ENCODE measurements around the gene KCNJ9. TPM values are rescaled to one million over a fixed set of nuclear protein-coding genes. Genes with fewer than 3 reads are reported as not detected.

Gene KCNJ9
- total RNA-seq, 1 experiment from 2014 or later = 0.09 TPM

- no peak overlapping the region for H2BK12ac ChIP-seq (ENCODE audit: insufficient read length, low read depth, low read length)
- H3K79me1 ChIP-seq (ENCODE audit: insufficient read depth, low read depth, low read length, poor library complexity, severe bottlenecking) = no peaks in the 10 kb centered on the region
- no peak overlapping the region for H2BK20ac ChIP-seq (ENCODE audit: low read depth, low read length, poor library complexity, severe bottlenecking)
- DNase-seq = no peak
- H3K4me2 ChIP-seq (ENCODE audit: insufficient read depth, insufficient read length, low read length) = no peak overlapping the region
- H2AK5ac ChIP-seq (ENCODE audit: insufficient read length, low read length) = no peak overlapping the region
- H3K27me3 ChIP-seq (ENCODE audit: insufficient read depth, low read length) = peaks cover 7% of the 10 kb centered on the region; the same call in 1 of the 2 replicates
- Mint-ChIP-seq H3K36me3 (ENCODE audit: insufficient read depth in 1 of 3, low read depth in 3 of 3) (no peaks in the 10 kb centered on the region), H3K4me1 (peaks cover under 1 to 4% of the 10 kb centered on the region in 2 experiments; a peak in 3 of 4 replicates), H3K4me3 (no peak overlapping the region), H3K27me3 (ENCODE audit: low read depth) (peaks cover 84% of the 10 kb centered on the region), H3K9me3 (no peaks in the 10 kb centered on the region), H3K27ac (no peak overlapping the region; a peak in 1 of 7 replicates)
- H3K9me3 ChIP-seq (ENCODE audit: control insufficient read depth, low read depth, low read length) = no peaks in the 10 kb centered on the region
- no peaks in the 10 kb centered on the region for H3K79me2 ChIP-seq (ENCODE audit: insufficient read depth, low read length)
- no peaks in the 10 kb centered on the region for H4K20me1 ChIP-seq (ENCODE audit: control insufficient read depth, insufficient read depth, insufficient read length)
- no peak overlapping the region for H2BK5ac ChIP-seq (ENCODE audit: insufficient read length, low read length)
- no peak overlapping the region for H4K8ac ChIP-seq (replicated peaks; ENCODE audit: insufficient read length, low read depth, low read length)
- H3K23me2 ChIP-seq (ENCODE audit: insufficient read length, low read depth, low read length, poor library complexity, severe bottlenecking) = peaks cover 1% of the 10 kb centered on the region
- H2BK120ac ChIP-seq (ENCODE audit: low read depth, low read length, poor library complexity, severe bottlenecking) = no peak overlapping the region
- H2AFZ ChIP-seq (ENCODE audit: low read length) = no peak overlapping the region
- no peak overlapping the region for H3T11ph ChIP-seq (ENCODE audit: low read length)
- H3K23ac ChIP-seq (ENCODE audit: insufficient read length, low read depth, low read length) = no peak overlapping the region
- no peak overlapping the region for H3K9ac ChIP-seq (ENCODE audit: extremely low read depth, insufficient read length, low read length)
- H3K27ac ChIP-seq (ENCODE audit: insufficient read length, low read depth, low read length) = no peak overlapping the region
- no peak overlapping the region for H3K14ac ChIP-seq (ENCODE audit: insufficient read depth, low read length)
- no peak overlapping the region for H3K4ac ChIP-seq (ENCODE audit: low read depth, low read length)
- no peak for TF ChIP-seq CTCF (conservative IDR thresholded peaks at IDR 0.05)
- H3K4me1 ChIP-seq (ENCODE audit: insufficient read depth, low read length) = 0 out of 2 replicates have a peak, but pooled peaks cover 2% of the 10 kb centered on the region
- no peak overlapping the region for H3K18ac ChIP-seq (ENCODE audit: insufficient read length, low read depth, low read length)
- H3K56ac ChIP-seq (ENCODE audit: insufficient read length, low read depth, low read length) = no peak overlapping the region
- no peak overlapping the region for H4K5ac ChIP-seq (ENCODE audit: insufficient read length, low read depth, low read length)
- no peak overlapping the region for H4K91ac ChIP-seq (ENCODE audit: insufficient read length, low read depth, low read length)
- H2BK15ac ChIP-seq (ENCODE audit: low read depth, low read length) = no peak overlapping the region
- no CpG with 5 or more reads among the region's 2 CpGs for WGBS (ENCODE audit: extremely low coverage, insufficient read length, low lambda C conversion rate)
Observed at GRCh38 chr1:160075836-160076235, 5.5 kb upstream of the KCNJ9 start.
